Gastrocnemius medialis (tissue), 4 donors: ENCODE results near the gene GPC2.

Source experiments
- CTCF ChIP-seq, 5 experiments: fragments of 450-650 bp in 3 of 5; fragments of 200-600 bp in 2 of 5; sonication (generic) in 2 of 5; IDR thresholded peaks in 4 of 5; conservative IDR thresholded peaks in 1 of 5; 1 replicate in 4 of 5; 2 replicates in 1 of 5; pipeline ENCODE4 v1.5.1; 2016 to 2019; ENCODE audit warnings: antibody characterized with exemption in 5 of 5, mild to moderate bottlenecking in 3 of 5, moderate library complexity in 3 of 5
- POLR2A ChIP-seq, 2 donors: fragments of 450-650 bp; IDR thresholded peaks; one replicate each; pipeline ENCODE4 v1.6.1; 2017; ENCODE audit warnings: antibody characterized with exemption in 2 of 2, mild to moderate bottlenecking in 2 of 2, moderate library complexity in 2 of 2

GRCh38 chr7:100154651-100155491, 22.3 kb downstream of the GPC2 start:
- no peak for TF ChIP-seq CTCF (IDR thresholded peaks at IDR 0.05 in 4 of 5, conservative IDR thresholded peaks at IDR 0.05 in 1 of 5)
- TF ChIP-seq POLR2A (IDR thresholded peaks at IDR 0.05), result no peak
